ENCODE measurements around the gene TRIM33.

DNA sequence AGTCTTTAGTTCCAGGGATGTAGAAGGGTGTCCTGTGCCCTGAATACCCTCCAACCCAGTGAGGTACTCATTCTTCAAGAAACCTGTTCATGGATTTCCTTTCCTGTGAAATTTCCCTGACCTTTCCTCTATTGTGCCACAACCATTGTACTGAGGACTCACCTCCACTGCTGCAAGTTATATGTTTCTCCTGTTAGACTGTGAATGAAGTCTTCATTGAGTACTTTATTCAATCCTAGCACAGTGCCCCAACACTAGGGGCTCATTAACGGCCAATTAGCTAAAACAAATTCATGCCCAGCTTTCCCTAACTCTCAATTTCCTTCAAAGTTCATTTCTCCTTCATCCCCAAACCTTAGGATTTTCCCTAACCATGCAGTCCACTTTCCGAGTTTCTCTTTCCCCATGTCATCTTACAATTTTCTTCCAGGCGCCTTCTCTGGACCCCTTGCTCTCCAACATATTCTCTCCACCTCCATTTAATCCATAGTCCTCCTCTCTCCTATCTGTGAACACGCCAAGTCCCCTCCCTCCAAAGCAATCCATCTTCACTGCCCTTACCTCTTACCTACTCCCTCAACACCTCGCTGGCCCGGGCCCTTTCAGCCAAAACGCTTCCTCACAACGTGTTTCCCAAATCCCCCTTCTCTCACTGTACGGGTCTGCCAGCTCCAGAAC is 1.3 kb downstream of the TRIM33 start:
- TF ChIP-seq, protein P1, sequence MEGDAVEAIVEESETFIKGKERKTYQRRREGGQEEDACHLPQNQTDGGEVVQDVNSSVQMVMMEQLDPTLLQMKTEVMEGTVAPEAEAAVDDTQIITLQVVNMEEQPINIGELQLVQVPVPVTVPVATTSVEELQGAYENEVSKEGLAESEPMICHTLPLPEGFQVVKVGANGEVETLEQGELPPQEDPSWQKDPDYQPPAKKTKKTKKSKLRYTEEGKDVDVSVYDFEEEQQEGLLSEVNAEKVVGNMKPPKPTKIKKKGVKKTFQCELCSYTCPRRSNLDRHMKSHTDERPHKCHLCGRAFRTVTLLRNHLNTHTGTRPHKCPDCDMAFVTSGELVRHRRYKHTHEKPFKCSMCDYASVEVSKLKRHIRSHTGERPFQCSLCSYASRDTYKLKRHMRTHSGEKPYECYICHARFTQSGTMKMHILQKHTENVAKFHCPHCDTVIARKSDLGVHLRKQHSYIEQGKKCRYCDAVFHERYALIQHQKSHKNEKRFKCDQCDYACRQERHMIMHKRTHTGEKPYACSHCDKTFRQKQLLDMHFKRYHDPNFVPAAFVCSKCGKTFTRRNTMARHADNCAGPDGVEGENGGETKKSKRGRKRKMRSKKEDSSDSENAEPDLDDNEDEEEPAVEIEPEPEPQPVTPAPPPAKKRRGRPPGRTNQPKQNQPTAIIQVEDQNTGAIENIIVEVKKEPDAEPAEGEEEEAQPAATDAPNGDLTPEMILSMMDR (IDR thresholded peaks at IDR 0.05), result no peak
- no peak for TF ChIP-seq EP300 (IDR thresholded peaks at IDR 0.05; ENCODE audit: borderline replicate concordance in 1 of 2, low read depth in 1 of 2, low read length in 1 of 2)
- no peak for TF ChIP-seq REST (IDR thresholded peaks at IDR 0.05; ENCODE audit: low read depth, low read length)
- TF ChIP-seq SIN3A (IDR thresholded peaks at IDR 0.05; ENCODE audit: borderline replicate concordance, low read depth, low read length), result no peak
- TF ChIP-seq TCF12 (IDR thresholded peaks at IDR 0.05), result no peak
- no peak for TF ChIP-seq MXI1 (IDR thresholded peaks at IDR 0.05; ENCODE audit: low read depth, low read length)
- TF ChIP-seq MAX (IDR thresholded peaks at IDR 0.05; ENCODE audit: low read depth), result no peak
- no peak for TF ChIP-seq FOXM1 (IDR thresholded peaks at IDR 0.05; ENCODE audit: low read depth)
